ENCODE measurements around the gene CEP112. TPM values are rescaled to one million over a fixed set of nuclear protein-coding genes. Genes with fewer than 3 reads are reported as not detected.

CEP112 gene
- total and polyA plus RNA-seq, 10 of the 15 experiments (the other 5 are each of a cell fraction or from before 2014, with no cell fraction given) = 0.11 to 3.8 (median 0.32) TPM; not detected in 1

- CTCF ChIA-PET = no interaction called here
- POLR2A ChIA-PET = no interaction called here
- no peak for ATAC-seq
- H3K27ac ChIP-seq (ENCODE audit: control insufficient read depth, insufficient read depth) = no peak overlapping the region
- no peak overlapping the region for H3K9ac ChIP-seq (ENCODE audit: control insufficient read depth, insufficient read depth, low read length)
- no peak overlapping the region for H2AFZ ChIP-seq (ENCODE audit: control insufficient read depth, low read depth, low read length)
- no peak for FAIRE-seq
- TF ChIP-seq WRNIP1 (IDR thresholded peaks at IDR 0.05; ENCODE audit: borderline replicate concordance, low read depth, low read length) (no peak), CREM (IDR thresholded peaks at IDR 0.05; ENCODE audit: low read depth) (no peak), MYB (IDR thresholded peaks at IDR 0.05; ENCODE audit: borderline replicate concordance, low read depth, low read length) (no peak), ZNF217 (IDR thresholded peaks at IDR 0.05) (no peak)
- no peaks in the 10 kb centered on the region for H3K4me1 ChIP-seq (ENCODE audit: control insufficient read depth, insufficient read depth, low read length)
- no TSS peak for BruUV-seq (replicated peaks)
- no peaks in the 10 kb centered on the region for H3K27me3 ChIP-seq (replicated peaks in 1 of 2; ENCODE audit: control insufficient read depth in 2 of 2, insufficient read depth in 2 of 2, low read length in 1 of 2)
- no peaks in the 10 kb centered on the region for H3K79me2 ChIP-seq (ENCODE audit: control insufficient read depth, insufficient read depth, low read length)
- SMC1A ChIA-PET (ENCODE audit: uncharacterized antibody, unreplicated experiment) = no interaction called here
- 0% methylated on average over 1 of the region's 1 CpG for WGBS (ENCODE audit: insufficient coverage, insufficient replicate concordance, low lambda C conversion rate, missing lambda C conversion rate)
- no peak overlapping the region for H3K4me2 ChIP-seq (ENCODE audit: control insufficient read depth, insufficient read depth)
- in situ Hi-C loops (cut with MboI) = no loop called here
- H4K20me1 ChIP-seq (ENCODE audit: control insufficient read depth, insufficient read depth) = no peaks in the 10 kb centered on the region
- RAD21 ChIA-PET (ENCODE audit: unreplicated experiment) = no interaction called here
- H3K4me3 ChIP-seq = no peak overlapping the region
- DNase-seq (ENCODE audit: low read depth, low spot score) = no peak
- H3K9me3 ChIP-seq (replicated peaks; ENCODE audit: control insufficient read depth, insufficient read depth, low read length) = no peaks in the 10 kb centered on the region
- intact Hi-C loops (cut with micrococcal nuclease; ENCODE audit: unreplicated experiment) = no loop called here
- H3K36me3 ChIP-seq (ENCODE audit: control insufficient read depth in 2 of 2, insufficient read depth in 2 of 2, low read length in 1 of 2) = no peaks in the 10 kb centered on the region
Measured at GRCh38 chr17:65666876-65667321, 525.0 kb downstream of the CEP112 start.

- no peaks in the 10 kb centered on the region for H4K20me1 ChIP-seq (ENCODE audit: control insufficient read depth, insufficient read depth)
- ATAC-seq (no peak), FAIRE-seq (no peak), DNase-seq (ENCODE audit: low read depth, low spot score) (no peak)
- intact Hi-C loops (cut with micrococcal nuclease; ENCODE audit: unreplicated experiment) (no loop called here), in situ Hi-C loops (cut with MboI) (no loop called here)
- no peaks in the 10 kb centered on the region for H3K36me3 ChIP-seq (ENCODE audit: control insufficient read depth in 2 of 2, insufficient read depth in 2 of 2, low read length in 1 of 2)
- BruUV-seq (replicated peaks) = no TSS peak
- H2AFZ ChIP-seq (ENCODE audit: control insufficient read depth, low read depth, low read length) = no peak overlapping the region
- ChIA-PET SMC1A (ENCODE audit: uncharacterized antibody, unreplicated experiment) (interaction anchor here (1.1 kb wide), 1 partner anchor 9 kb away, joined by 3 read pairs; no protein-coding TSS in a partner anchor), RAD21 (ENCODE audit: unreplicated experiment) (no interaction called here), CTCF (no interaction called here), POLR2A (no interaction called here)
- 18% methylated on average over 2 of the region's 2 CpGs for WGBS (ENCODE audit: insufficient coverage, insufficient replicate concordance, low lambda C conversion rate, missing lambda C conversion rate)
- no peaks in the 10 kb centered on the region for H3K4me1 ChIP-seq (ENCODE audit: control insufficient read depth, insufficient read depth, low read length)
- no peak overlapping the region for H3K27ac ChIP-seq (ENCODE audit: control insufficient read depth, insufficient read depth)
- no peaks in the 10 kb centered on the region for H3K9me3 ChIP-seq (replicated peaks; ENCODE audit: control insufficient read depth, insufficient read depth, low read length)
- H3K27me3 ChIP-seq (replicated peaks in 1 of 2; ENCODE audit: control insufficient read depth in 2 of 2, insufficient read depth in 2 of 2, low read length in 1 of 2) = no peaks in the 10 kb centered on the region
- H3K4me3 ChIP-seq = no peak overlapping the region
- H3K9ac ChIP-seq (ENCODE audit: control insufficient read depth, insufficient read depth, low read length) = no peak overlapping the region
- no peaks in the 10 kb centered on the region for H3K79me2 ChIP-seq (ENCODE audit: control insufficient read depth, insufficient read depth, low read length)
- H3K4me2 ChIP-seq (ENCODE audit: control insufficient read depth, insufficient read depth) = no peak overlapping the region
- TF ChIP-seq NBN (IDR thresholded peaks at IDR 0.05) (no peak), ZNF687 (IDR thresholded peaks at IDR 0.05) (no peak), NFXL1 (IDR thresholded peaks at IDR 0.05; ENCODE audit: borderline replicate concordance) (no peak), SMAD1 (IDR thresholded peaks at IDR 0.05; ENCODE audit: low read depth, partially characterized antibody) (no peak), JUND (IDR thresholded peaks at IDR 0.05; ENCODE audit: low read depth, low read length) (no peak), MTA2 (IDR thresholded peaks at IDR 0.05; ENCODE audit: low read depth) (no peak), SP1 (IDR thresholded peaks at IDR 0.05; ENCODE audit: low read depth, low read length) (no peak), MEF2A (IDR thresholded peaks at IDR 0.05; ENCODE audit: insufficient read depth, low read depth, low read length) (no peak), SUPT20H (IDR thresholded peaks at IDR 0.05; ENCODE audit: borderline replicate concordance, control insufficient read depth, low read depth, low read length) (no peak), ZNF384 (IDR thresholded peaks at IDR 0.05; ENCODE audit: borderline replicate concordance, low read depth, low read length) (no peak), PML (IDR thresholded peaks at IDR 0.05; ENCODE audit: low read length) (no peak), CHD2 (IDR thresholded peaks at IDR 0.05; ENCODE audit: borderline replicate concordance, low read depth, low read length) (no peak), YY1 (IDR thresholded peaks at IDR 0.05; ENCODE audit: low read depth, low read length) (no peak), CREB1 (IDR thresholded peaks at IDR 0.05; ENCODE audit: low read depth) (no peak)
Measured at GRCh38 chr17:65665966-65666365, 526.0 kb downstream of the CEP112 start.

Measured in GM12878 (cell line).